GM12878 (cell line): ENCODE results near the gene PLEKHJ1. TPM values are rescaled to one million over a fixed set of nuclear protein-coding genes. Genes with fewer than 3 reads are reported as not detected.

Experiments
- ATAC-seq: fragments of 200-7000 bp; cut with Tn5 transposase; 3 replicates; pipeline ENCODE4 v1.9.1; 2020; ENCODE audit warnings: mild to moderate bottlenecking, moderate library complexity
- BruUV-seq: library from RNA; stranded (reverse); fragments of 400-500 nt; replicated peaks from 2 replicates; lab custom pipeline; 2021; lab: Mats Ljungman, UMichigan
- CTCF ChIA-PET: fragments of 300-600 bp; sonication (Branson Sonifier 250); formaldehyde crosslinking; extraction: SDS; loops from one replicate; lab custom pipeline; 2021; ENCODE audit warnings: inconsistent platforms; lab: Yijun Ruan, JAX
- POLR2A ChIA-PET: fragments of 350-600 bp; formaldehyde crosslinking; extraction: SDS; loops from one replicate; lab custom pipeline; 2021; ENCODE audit warnings: inconsistent platforms; lab: Charles Lee
- RAD21 ChIA-PET: fragments of 300-600 bp; sonication (Branson Sonifier 250); formaldehyde crosslinking; loops from one replicate; lab custom pipeline; 2023; ENCODE audit warnings: antibody characterized with exemption; ENCODE audit not compliant: unreplicated experiment; lab: Charles Lee
- SMC1A ChIA-PET: fragments of 300-600 bp; sonication (Branson Sonifier 250); formaldehyde crosslinking; loops from one replicate; lab custom pipeline; 2023; ENCODE audit not compliant: unreplicated experiment, uncharacterized antibody; lab: Charles Lee
- DNase-seq: peaks from one replicate; pipeline ENCODE4 v3.0.0-alpha.2; 2011; ENCODE audit warnings: low read depth, low spot score
- FAIRE-seq: peaks from 3 replicates; lab custom pipeline; 2011; peaks lifted over from hg19 to GRCh38; lab: Jason Lieb, UNC
- H2AFZ ChIP-seq: 2 replicates; pipeline ENCODE4 v1.6.0; 2011; ENCODE audit warnings: low read depth, low read length, control low read depth; ENCODE audit not compliant: control insufficient read depth
- H3K27ac ChIP-seq: 2 replicates; pipeline ENCODE4 v1.5.1; 2011; ENCODE audit warnings: control low read depth; ENCODE audit not compliant: control insufficient read depth, insufficient read depth
- H3K27me3 ChIP-seq, 2 experiments: replicated peaks in 1 of 2; 2 replicates each; pipeline versions ENCODE4 v1.6.0 to v1.6.1; 2011; ENCODE audit warnings: low read length in 1 of 2; ENCODE audit not compliant: control insufficient read depth in 2 of 2, insufficient read depth in 2 of 2
- H3K36me3 ChIP-seq, 2 experiments: 2 replicates each; pipeline ENCODE4 v1.5.1; 2011; ENCODE audit warnings: low read length in 1 of 2; ENCODE audit not compliant: control insufficient read depth in 2 of 2, insufficient read depth in 2 of 2
- H3K4me1 ChIP-seq: 2 replicates; pipeline ENCODE4 v1.6.1; 2011; ENCODE audit warnings: mild to moderate bottlenecking, low read length, moderate library complexity, mixed read lengths; ENCODE audit not compliant: control insufficient read depth, insufficient read depth
- H3K4me2 ChIP-seq: 2 replicates; pipeline ENCODE4 v1.6.0; 2011; ENCODE audit warnings: control low read depth; ENCODE audit not compliant: control insufficient read depth, insufficient read depth
- H3K4me3 ChIP-seq: fragments of 200-600 bp; sonication (generic); 2 replicates; pipeline ENCODE4 v1.5.1; 2016
- H3K79me2 ChIP-seq: 2 replicates; pipeline ENCODE4 v1.6.0; 2011; ENCODE audit warnings: low read length; ENCODE audit not compliant: control insufficient read depth, insufficient read depth
- H3K9ac ChIP-seq: 2 replicates; pipeline ENCODE4 v1.8.0; 2011; ENCODE audit warnings: low read length, control low read depth, mixed read lengths; ENCODE audit not compliant: control insufficient read depth, insufficient read depth
- H3K9me3 ChIP-seq: replicated peaks from 3 replicates; pipeline ENCODE4 v1.5.1; 2011; ENCODE audit warnings: mild to moderate bottlenecking, low read length; ENCODE audit not compliant: control insufficient read depth, insufficient read depth
- H4K20me1 ChIP-seq: 2 replicates; pipeline ENCODE4 v1.6.0; 2011; ENCODE audit not compliant: control insufficient read depth, insufficient read depth
- ASH2L ChIP-seq: fragments of 300-600, 200-600 bp; sonication (generic); IDR thresholded peaks from 2 replicates; pipeline ENCODE4 v1.6.1; 2017; ENCODE audit warnings: low read depth, mild to moderate bottlenecking, borderline replicate concordance
- DPF2 ChIP-seq: fragments of 450-650 bp; IDR thresholded peaks from 2 replicates; pipeline ENCODE4 v1.6.1; 2017; ENCODE audit warnings: mild to moderate bottlenecking
- EZH2 ChIP-seq: IDR thresholded peaks from 2 replicates; pipeline ENCODE4 v1.6.1; 2012; ENCODE audit warnings: low read depth, mild to moderate bottlenecking, control low read depth, inconsistent platforms, low read length, borderline replicate concordance; ENCODE audit not compliant: control insufficient read depth
- IKZF1 ChIP-seq: fragments of 450-650 bp; conservative IDR thresholded peaks from 2 replicates; pipeline ENCODE4 v1.6.1; 2017; ENCODE audit warnings: antibody characterized with exemption, mild to moderate bottlenecking
- KDM1A ChIP-seq: fragments of 200-600 bp; sonication (generic); IDR thresholded peaks from 2 replicates; pipeline ENCODE4 v1.6.1; 2016; ENCODE audit warnings: borderline replicate concordance
- MYC ChIP-seq: IDR thresholded peaks from 2 replicates; pipeline ENCODE4 v1.6.1; 2011; ENCODE audit warnings: mild to moderate bottlenecking, low read length, moderate library complexity, inconsistent platforms; ENCODE audit not compliant: insufficient read depth, insufficient replicate concordance, insufficient read length, severe bottlenecking
- NR2F1 ChIP-seq: fragments of 450-650 bp; conservative IDR thresholded peaks from 2 replicates; pipeline ENCODE4 v1.6.1; 2017; ENCODE audit warnings: mild to moderate bottlenecking
- PAX8 ChIP-seq: fragments of 450-650 bp; IDR thresholded peaks from 2 replicates; pipeline ENCODE4 v1.6.1; 2017; ENCODE audit warnings: mild to moderate bottlenecking, moderate library complexity
- POLR2AphosphoS5 ChIP-seq: IDR thresholded peaks from 2 replicates; pipeline ENCODE4 v1.6.1; 2011; ENCODE audit warnings: mild to moderate bottlenecking, low read length, inconsistent platforms
- POU2F2 ChIP-seq: IDR thresholded peaks from 3 replicates; pipeline ENCODE4 v1.6.1; 2011; ENCODE audit warnings: low read depth, mild to moderate bottlenecking, low read length, borderline replicate concordance
- RAD51 ChIP-seq: fragments of 450-650 bp; IDR thresholded peaks from 2 replicates; pipeline ENCODE4 v1.6.1; 2016; ENCODE audit warnings: moderate library complexity, mild to moderate bottlenecking, inconsistent platforms
- RBBP5 ChIP-seq: fragments of 200-600 bp; sonication (generic); conservative IDR thresholded peaks from 2 replicates; pipeline ENCODE4 v1.6.1; 2016
- TCF12 ChIP-seq: IDR thresholded peaks from 2 replicates; pipeline ENCODE4 v1.6.1; 2011; ENCODE audit warnings: low read depth, mild to moderate bottlenecking, low read length
- TCF3 ChIP-seq: IDR thresholded peaks from 2 replicates; pipeline ENCODE4 v1.6.1; 2012; ENCODE audit warnings: low read depth, mild to moderate bottlenecking, low read length, borderline replicate concordance; ENCODE audit not compliant: insufficient read depth
- ZNF217 ChIP-seq: fragments of 450-650 bp; IDR thresholded peaks from 2 replicates; pipeline ENCODE4 v1.6.1; 2017; ENCODE audit warnings: antibody characterized with exemption, mild to moderate bottlenecking
- ZNF622 ChIP-seq: fragments of 450-650 bp; IDR thresholded peaks from 2 replicates; pipeline ENCODE4 v1.6.1; 2017; ENCODE audit warnings: mild to moderate bottlenecking, inconsistent platforms
- whole genome bisulfite sequencing: methylation state at CpG from one replicate; pipeline ENCODE4 v1.1.6; 2016; ENCODE audit warnings: low lambda C conversion rate; ENCODE audit not compliant: insufficient replicate concordance, insufficient coverage; ENCODE audit errors: missing lambda C conversion rate; 5-methylcytosine and 5-hydroxymethylcytosine counted together
- in situ Hi-C: fragments of 300-500 bp; cut with MboI; formaldehyde crosslinking; loops from 9 replicates; pipeline ENCODE4 v1.14.3; 2018; ENCODE audit warnings: mixed read lengths
- intact Hi-C: fragments of 100-400 bp; cut with micrococcal nuclease; formaldehyde crosslinking; loops from one replicate; pipeline ENCODE4 v1.14.2; 2022; ENCODE audit not compliant: unreplicated experiment
- polyA plus RNA-seq, 11 experiments: library from polyadenylated mRNA; depleted of rRNA in 4 of 11; unstranded in 6 of 11; stranded (reverse) in 5 of 11; fragments of >200 nt; fragmentation: Nextera tagmentation in 4 of 11; fragmentation: Illumina TruSeq in 1 of 11; extraction: Ambion mirVana in 4 of 11; extraction: Trizol in 1 of 11; gene quantifications; 1 replicate in 1 of 11; 2 replicates in 10 of 11; pipeline versions ENCODE4 v1.2.1 to v1.2.3, GENCODE V29; 2011 to 2016; ENCODE audit warnings: inconsistent platforms in 2 of 11, missing spikeins in 2 of 11, low read depth in 1 of 11
- total RNA-seq, 4 experiments: library from RNA; depleted of rRNA in 3 of 4; stranded (reverse); fragments of >200 nt in 3 of 4; fragmentation: Illumina TruSeq in 1 of 4; extraction: Trizol in 1 of 4; gene quantifications; 2 replicates each; pipeline versions ENCODE4 v1.2.1 to v1.2.3, GENCODE V29; 2013 to 2021
- TF ChIP-seq, protein P1 (sequence below): fragments of 450-650 bp; IDR thresholded peaks from 2 replicates; pipeline ENCODE4 v1.6.1; 2017; ENCODE audit warnings: mild to moderate bottlenecking, low read depth, inconsistent platforms; ENCODE audit not compliant: poor library complexity, severe bottlenecking
- TF ChIP-seq, protein P2 (sequence below): fragments of 450-650 bp; formaldehyde crosslinking; IDR thresholded peaks from 2 replicates; pipeline ENCODE4 v1.4.0; 2022; ENCODE audit warnings: mild to moderate bottlenecking, moderate library complexity

Gene PLEKHJ1
- total and polyA plus RNA-seq, 10 of the 15 experiments (the other 5 are each of a cell fraction or from before 2014, with no cell fraction given): 1.3 to 133 (median 75.0) TPM

DNA sequence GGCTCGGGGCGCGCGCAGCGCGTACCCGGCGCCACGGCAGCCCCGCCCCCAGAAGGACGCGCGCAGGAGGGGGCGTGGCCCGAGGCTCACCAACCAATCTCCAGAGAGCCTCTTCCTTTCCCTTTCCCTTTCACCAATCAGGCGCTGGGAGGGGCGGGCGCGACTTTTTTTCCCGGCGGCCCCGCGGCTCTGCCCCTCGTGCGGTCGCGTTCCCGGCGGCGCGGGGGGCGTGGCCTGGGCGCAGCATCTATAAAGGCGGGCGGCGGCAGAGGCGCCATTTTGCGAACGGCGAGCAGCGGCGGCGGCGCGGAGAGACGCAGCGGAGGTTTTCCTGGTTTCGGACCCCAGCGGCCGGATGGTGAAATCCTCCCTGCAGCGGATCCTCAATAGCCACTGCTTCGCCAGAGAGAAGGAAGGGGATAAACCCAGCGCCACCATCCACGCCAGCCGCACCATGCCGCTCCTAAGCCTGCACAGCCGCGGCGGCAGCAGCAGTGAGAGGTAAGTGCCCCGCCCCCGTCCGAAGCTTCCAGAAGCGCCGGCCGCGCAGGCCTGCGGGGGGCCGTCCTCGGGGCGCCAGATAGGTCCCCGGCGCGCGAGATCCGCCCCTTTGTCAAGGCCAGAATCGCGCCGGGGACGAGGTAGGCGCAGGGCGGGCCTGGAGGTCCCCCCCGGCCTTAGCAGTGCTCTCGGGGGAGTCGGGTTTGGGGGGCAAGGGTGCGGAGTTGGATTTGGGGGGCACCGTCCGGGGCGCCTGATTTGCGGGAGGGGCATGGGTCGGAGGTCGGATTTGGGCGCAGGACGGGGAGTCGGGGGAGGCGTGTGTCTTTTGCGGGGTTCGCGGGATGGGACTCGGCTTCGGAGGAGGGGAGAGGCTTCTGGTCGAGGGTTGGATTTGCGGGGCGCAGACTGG lies 33.4 kb upstream of the PLEKHJ1 start:
- H3K9ac ChIP-seq: peak overlapping the region; percentile 97
- in situ Hi-C loops: loop anchor here (5.0 to 10.0 kb wide), 3 partner anchors 32 to 345 kb away; partner anchors contain the start of genes PLEKHJ1 and SF3A2
- CTCF ChIA-PET: interaction anchor here (0.7 kb wide), 1 partner anchor 8 kb away, joined by 3 read pairs; no protein-coding TSS in a partner anchor
- peak overlapping the region; percentile 81 for H2AFZ ChIP-seq
- H3K79me2 ChIP-seq: peaks cover 56% of the 10 kb centered on the region
- DNase-seq (peak; percentile 66), ATAC-seq (peak; percentile 61), FAIRE-seq (no peak)
- H3K27ac ChIP-seq: peak overlapping the region; percentile 89
- TSS peak; percentile 71 for BruUV-seq
- SMC1A ChIA-PET: interaction anchor here (1.0 kb wide), 1 partner anchor 11 kb away, joined by 3 read pairs; no protein-coding TSS in a partner anchor
- RAD21 ChIA-PET: interaction anchor here (0.9 to 1.7 kb wide), 3 partner anchors 30 to 98 kb away, joined by 3 to 5 read pairs (median 4); no protein-coding TSS in a partner anchor
- peaks cover 21% of the 10 kb centered on the region for H3K4me1 ChIP-seq
- H3K36me3 ChIP-seq: peaks cover 4 to 13% of the 10 kb centered on the region in 2 experiments
- no peaks in the 10 kb centered on the region for H3K27me3 ChIP-seq
- intact Hi-C loops: loop anchor here (5.0 to 10.0 kb wide), 4 partner anchors 102 to 515 kb away; partner anchors contain the start of genes IZUMO4, MOB3A, SGTA and THOP1
- peak overlapping the region; percentile 95 for H3K4me3 ChIP-seq
- WGBS: 1% methylated on average over 87 of the region's 103 CpGs
- H3K9me3 ChIP-seq: no peaks in the 10 kb centered on the region
- POLR2A ChIA-PET: interaction anchor here (0.5 to 3.1 kb wide), 3 partner anchors 8 to 184 kb away, joined by 3 to 36 read pairs (median 6); no protein-coding TSS in a partner anchor
- peak overlapping the region; percentile 44; the same call in 1 of the 2 replicates for H3K4me2 ChIP-seq
- H4K20me1 ChIP-seq: peaks cover 13% of the 10 kb centered on the region
- no peak for TF ChIP-seq ZNF217
- TF ChIP-seq MYC: no peak
- TF ChIP-seq ZNF622: no peak
- TF ChIP-seq PAX8: no peak
- TF ChIP-seq ASH2L: 0 out of 2 replicates have a peak, but pooled peaks have one; percentile 64
- TF ChIP-seq EZH2: no peak
- peak; percentile 57; the same call in 1 of the 2 replicates for TF ChIP-seq TCF12
- peak; percentile 65 for TF ChIP-seq IKZF1
- no peak for TF ChIP-seq RAD51
- TF ChIP-seq KDM1A: no peak
- TF ChIP-seq TCF3: no peak; the same call in 1 of the 2 replicates
- TF ChIP-seq, protein P1, sequence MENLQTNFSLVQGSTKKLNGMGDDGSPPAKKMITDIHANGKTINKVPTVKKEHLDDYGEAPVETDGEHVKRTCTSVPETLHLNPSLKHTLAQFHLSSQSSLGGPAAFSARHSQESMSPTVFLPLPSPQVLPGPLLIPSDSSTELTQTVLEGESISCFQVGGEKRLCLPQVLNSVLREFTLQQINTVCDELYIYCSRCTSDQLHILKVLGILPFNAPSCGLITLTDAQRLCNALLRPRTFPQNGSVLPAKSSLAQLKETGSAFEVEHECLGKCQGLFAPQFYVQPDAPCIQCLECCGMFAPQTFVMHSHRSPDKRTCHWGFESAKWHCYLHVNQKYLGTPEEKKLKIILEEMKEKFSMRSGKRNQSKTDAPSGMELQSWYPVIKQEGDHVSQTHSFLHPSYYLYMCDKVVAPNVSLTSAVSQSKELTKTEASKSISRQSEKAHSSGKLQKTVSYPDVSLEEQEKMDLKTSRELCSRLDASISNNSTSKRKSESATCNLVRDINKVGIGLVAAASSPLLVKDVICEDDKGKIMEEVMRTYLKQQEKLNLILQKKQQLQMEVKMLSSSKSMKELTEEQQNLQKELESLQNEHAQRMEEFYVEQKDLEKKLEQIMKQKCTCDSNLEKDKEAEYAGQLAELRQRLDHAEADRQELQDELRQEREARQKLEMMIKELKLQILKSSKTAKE: no peak
- no peak; the same call in 1 of the 2 replicates for TF ChIP-seq NR2F1
- TF ChIP-seq POU2F2: peak; percentile 81; the same call in 2 of the 3 replicates
- no peak for TF ChIP-seq RBBP5
- peak; percentile 99 for TF ChIP-seq POLR2AphosphoS5
- peak; percentile 72 for TF ChIP-seq DPF2
- TF ChIP-seq, protein P2, sequence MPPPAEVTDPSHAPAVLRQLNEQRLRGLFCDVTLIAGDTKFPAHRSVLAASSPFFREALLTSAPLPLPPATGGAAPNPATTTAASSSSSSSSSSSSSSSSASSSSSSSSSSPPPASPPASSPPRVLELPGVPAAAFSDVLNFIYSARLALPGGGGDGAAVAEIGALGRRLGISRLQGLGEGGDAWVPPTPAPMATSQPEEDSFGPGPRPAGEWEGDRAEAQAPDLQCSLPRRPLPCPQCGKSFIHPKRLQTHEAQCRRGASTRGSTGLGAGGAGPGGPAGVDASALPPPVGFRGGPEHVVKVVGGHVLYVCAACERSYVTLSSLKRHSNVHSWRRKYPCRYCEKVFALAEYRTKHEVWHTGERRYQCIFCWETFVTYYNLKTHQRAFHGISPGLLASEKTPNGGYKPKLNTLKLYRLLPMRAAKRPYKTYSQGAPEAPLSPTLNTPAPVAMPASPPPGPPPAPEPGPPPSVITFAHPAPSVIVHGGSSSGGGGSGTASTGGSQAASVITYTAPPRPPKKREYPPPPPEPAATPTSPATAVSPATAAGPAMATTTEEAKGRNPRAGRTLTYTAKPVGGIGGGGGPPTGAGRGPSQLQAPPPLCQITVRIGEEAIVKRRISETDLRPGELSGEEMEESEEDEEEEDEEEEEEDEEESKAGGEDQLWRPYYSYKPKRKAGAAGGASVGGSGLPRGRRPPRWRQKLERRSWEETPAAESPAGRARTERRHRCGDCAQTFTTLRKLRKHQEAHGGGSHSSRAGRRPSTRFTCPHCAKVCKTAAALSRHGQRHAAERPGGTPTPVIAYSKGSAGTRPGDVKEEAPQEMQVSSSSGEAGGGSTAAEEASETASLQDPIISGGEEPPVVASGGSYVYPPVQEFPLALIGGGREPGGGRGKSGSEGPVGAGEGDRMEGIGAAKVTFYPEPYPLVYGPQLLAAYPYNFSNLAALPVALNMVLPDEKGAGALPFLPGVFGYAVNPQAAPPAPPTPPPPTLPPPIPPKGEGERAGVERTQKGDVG (CRISPR knock-in tag): no peak
